OCI-LY7 (cell line): ENCODE measurements around the gene LILRA2. TPM values are rescaled to one million over a fixed set of nuclear protein-coding genes. Genes with fewer than 3 reads are reported as not detected.
"Not testable (repeated sequence)": the region's sequence is repeated elsewhere in the genome, so short reads cannot be mapped to it uniquely, and the experiment has no call there.

Source experiments
- BruUV-seq: library from RNA; stranded (reverse); fragments of 400-500 nt; replicated peaks from 2 replicates; lab custom pipeline; 2021; lab: Mats Ljungman, UMichigan
- CTCF ChIA-PET: fragments of 300-600 bp; sonication (Branson Sonifier 250); formaldehyde crosslinking; loops from one replicate; lab custom pipeline; 2022; ENCODE audit warnings: antibody characterized with exemption; ENCODE audit not compliant: unreplicated experiment; lab: Charles Lee
- POLR2A ChIA-PET: fragments of 300-600 bp; sonication (Branson Sonifier 250); formaldehyde crosslinking; loops from one replicate; lab custom pipeline; 2022; ENCODE audit warnings: antibody characterized with exemption; lab: Charles Lee
- DNase-seq: peaks from one replicate; pipeline ENCODE4 v3.0.0-alpha.2; 2015; ENCODE audit warnings: low spot score
- H2AFZ ChIP-seq: fragments of 200-600 bp; sonication (generic), shearing (Covaris generic); 2 replicates; pipeline ENCODE4 v1.6.1; 2014; ENCODE audit warnings: mild to moderate bottlenecking, antibody characterized with exemption, low read length, moderate library complexity
- H3K27ac ChIP-seq: fragments of 200-600 bp; sonication (generic); 2 replicates; pipeline ENCODE4 v1.5.1; 2014; ENCODE audit warnings: mixed run types, low read depth, mild to moderate bottlenecking, moderate library complexity, low read length, inconsistent platforms; ENCODE audit not compliant: poor library complexity, severe bottlenecking
- H3K36me3 ChIP-seq: fragments of 200-600 bp; sonication (generic); 2 replicates; pipeline ENCODE4 v1.6.1; 2014; ENCODE audit warnings: mild to moderate bottlenecking, antibody characterized with exemption, low read length, moderate library complexity, mixed read lengths; ENCODE audit not compliant: insufficient read depth
- H3K4me1 ChIP-seq: fragments of 200-600 bp; sonication (generic); 2 replicates; pipeline ENCODE4 v1.5.1; 2014; ENCODE audit warnings: mild to moderate bottlenecking, low read length; ENCODE audit not compliant: insufficient read depth, poor library complexity, severe bottlenecking
- H3K4me2 ChIP-seq: fragments of 200-600 bp; sonication (generic); 2 replicates; pipeline ENCODE4 v1.6.1; 2014; ENCODE audit warnings: mild to moderate bottlenecking, low read length
- H3K4me3 ChIP-seq: fragments of 200-600 bp; sonication (generic); 2 replicates; pipeline ENCODE4 v1.5.1; 2014; ENCODE audit warnings: mild to moderate bottlenecking, low read depth, low read length; ENCODE audit not compliant: poor library complexity, severe bottlenecking
- H3K79me2 ChIP-seq: fragments of 200-600 bp; sonication (generic); 2 replicates; pipeline ENCODE4 v1.6.1; 2016; ENCODE audit warnings: low read depth, mild to moderate bottlenecking, low read length, moderate library complexity, mixed read lengths; ENCODE audit not compliant: insufficient read depth
- H3K9me2 ChIP-seq: fragments of 200-600 bp; sonication (generic); 2 replicates; pipeline ENCODE4 v1.6.1; 2016; ENCODE audit warnings: mild to moderate bottlenecking, low read length, mixed read lengths; ENCODE audit not compliant: insufficient read depth
- H3K9me3 ChIP-seq: fragments of 200-600 bp; sonication (generic); 2 replicates; pipeline ENCODE4 v1.6.1; 2014; ENCODE audit warnings: mild to moderate bottlenecking, mixed run types, low read length, mixed read lengths
- H4K20me1 ChIP-seq: fragments of 200-600 bp; sonication (generic); 2 replicates; pipeline ENCODE4 v1.6.1; 2014; ENCODE audit warnings: mild to moderate bottlenecking, antibody characterized with exemption, low read length, moderate library complexity, mixed read lengths; ENCODE audit not compliant: insufficient read depth
- EZH2phosphoT487 ChIP-seq: fragments of 200-600 bp; sonication (generic); IDR thresholded peaks from 2 replicates; pipeline ENCODE4 v1.6.1; 2018; ENCODE audit warnings: low read depth, borderline replicate concordance, mild to moderate bottlenecking, mixed run types, antibody characterized with exemption, low read length, moderate library complexity, mixed read lengths
- intact Hi-C: fragments of 100-400 bp; cut with micrococcal nuclease; formaldehyde crosslinking; loops from one replicate; pipeline ENCODE4 v1.10.0; 2022; ENCODE audit not compliant: unreplicated experiment
- total RNA-seq, 2 experiments: library from RNA; depleted of rRNA in 1 of 2; stranded (reverse); fragments of >200 nt in 1 of 2; shearing (Covaris generic) in 1 of 2; gene quantifications; 2 replicates each; pipeline ENCODE4 v1.2.3, GENCODE V29; 2014 to 2022
- TF ChIP-seq, protein P1 (sequence below): fragments of 200-600 bp; sonication (generic); conservative IDR thresholded peaks from 2 replicates; pipeline ENCODE4 v1.5.1; 2014; ENCODE audit warnings: mild to moderate bottlenecking, antibody characterized with exemption, low read length, moderate library complexity, mixed read lengths

LILRA2 gene
- total RNA-seq, 2 experiments from 2014 or later = 0.38 to 5.5 TPM

DNA sequence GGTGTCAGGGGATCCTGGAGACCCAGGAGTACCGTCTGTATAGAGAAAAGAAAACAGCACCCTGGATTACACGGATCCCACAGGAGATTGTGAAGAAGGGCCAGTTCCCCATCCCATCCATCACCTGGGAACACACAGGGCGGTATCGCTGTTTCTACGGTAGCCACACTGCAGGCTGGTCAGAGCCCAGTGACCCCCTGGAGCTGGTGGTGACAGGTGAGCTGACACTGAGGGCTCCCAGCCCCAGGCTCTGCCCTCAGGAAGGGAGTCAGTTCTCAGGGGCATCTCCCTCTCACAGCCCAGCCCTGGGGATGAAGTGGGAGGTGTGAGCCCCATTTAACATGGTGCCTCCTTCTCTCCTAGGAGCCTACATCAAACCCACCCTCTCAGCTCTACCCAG is 21.1 kb downstream of the LILRA2 start:
- DNase-seq = no peak
- TF ChIP-seq EZH2phosphoT487 = no peak
- TF ChIP-seq, protein P1, sequence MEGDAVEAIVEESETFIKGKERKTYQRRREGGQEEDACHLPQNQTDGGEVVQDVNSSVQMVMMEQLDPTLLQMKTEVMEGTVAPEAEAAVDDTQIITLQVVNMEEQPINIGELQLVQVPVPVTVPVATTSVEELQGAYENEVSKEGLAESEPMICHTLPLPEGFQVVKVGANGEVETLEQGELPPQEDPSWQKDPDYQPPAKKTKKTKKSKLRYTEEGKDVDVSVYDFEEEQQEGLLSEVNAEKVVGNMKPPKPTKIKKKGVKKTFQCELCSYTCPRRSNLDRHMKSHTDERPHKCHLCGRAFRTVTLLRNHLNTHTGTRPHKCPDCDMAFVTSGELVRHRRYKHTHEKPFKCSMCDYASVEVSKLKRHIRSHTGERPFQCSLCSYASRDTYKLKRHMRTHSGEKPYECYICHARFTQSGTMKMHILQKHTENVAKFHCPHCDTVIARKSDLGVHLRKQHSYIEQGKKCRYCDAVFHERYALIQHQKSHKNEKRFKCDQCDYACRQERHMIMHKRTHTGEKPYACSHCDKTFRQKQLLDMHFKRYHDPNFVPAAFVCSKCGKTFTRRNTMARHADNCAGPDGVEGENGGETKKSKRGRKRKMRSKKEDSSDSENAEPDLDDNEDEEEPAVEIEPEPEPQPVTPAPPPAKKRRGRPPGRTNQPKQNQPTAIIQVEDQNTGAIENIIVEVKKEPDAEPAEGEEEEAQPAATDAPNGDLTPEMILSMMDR = no peak
- no peaks in the 10 kb centered on the region for H3K36me3 ChIP-seq
- POLR2A ChIA-PET = no interaction called here
- no TSS peak for BruUV-seq
- H3K79me2 ChIP-seq = no peaks in the 10 kb centered on the region
- CTCF ChIA-PET = no interaction called here
- H3K9me3 ChIP-seq = no peaks in the 10 kb centered on the region
- H3K4me1 ChIP-seq = no peaks in the 10 kb centered on the region
- H3K9me2 ChIP-seq = no peaks in the 10 kb centered on the region
- no peak overlapping the region for H3K4me2 ChIP-seq
- intact Hi-C loops = no loop called here
- H3K4me3 ChIP-seq = no peak overlapping the region
- no peaks in the 10 kb centered on the region for H4K20me1 ChIP-seq
- H3K27ac ChIP-seq = no peak overlapping the region
- H2AFZ ChIP-seq = no peak overlapping the region

DNA sequence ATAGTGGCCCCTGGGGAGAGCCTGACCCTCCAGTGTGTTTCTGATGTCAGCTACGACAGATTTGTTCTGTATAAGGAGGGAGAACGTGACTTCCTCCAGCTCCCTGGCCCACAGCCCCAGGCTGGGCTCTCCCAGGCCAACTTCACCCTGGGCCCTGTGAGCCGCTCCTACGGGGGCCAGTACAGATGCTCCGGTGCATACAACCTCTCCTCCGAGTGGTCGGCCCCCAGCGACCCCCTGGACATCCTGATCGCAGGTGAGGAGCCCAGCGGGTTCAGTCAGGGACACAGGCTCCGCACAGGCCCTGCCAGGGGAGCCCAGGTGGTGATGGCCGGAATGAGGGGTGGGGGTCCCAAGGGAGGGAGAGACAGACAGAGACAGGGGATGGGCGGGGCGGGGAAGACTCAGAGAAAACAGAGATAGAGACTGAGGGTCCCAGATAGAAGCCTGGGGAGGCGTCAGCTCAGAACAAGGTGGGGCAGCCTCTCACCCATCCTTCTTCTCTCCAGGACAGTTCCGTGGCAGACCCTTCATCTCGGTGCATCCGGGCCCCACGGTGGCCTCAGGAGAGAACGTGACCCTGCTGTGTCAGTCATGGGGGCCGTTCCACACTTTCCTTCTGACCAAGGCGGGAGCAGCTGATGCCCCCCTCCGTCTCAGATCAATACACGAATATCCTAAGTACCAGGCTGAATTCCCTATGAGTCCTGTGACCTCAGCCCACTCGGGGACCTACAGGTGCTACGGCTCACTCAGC is 22.3 kb downstream of the LILRA2 start:
- H3K9me3 ChIP-seq, H3K79me2 ChIP-seq, BruUV-seq, H4K20me1 ChIP-seq, DNase-seq, intact Hi-C loops, H3K4me2 ChIP-seq, H3K4me3 ChIP-seq, H3K27ac ChIP-seq, H3K36me3 ChIP-seq, H2AFZ ChIP-seq, H3K4me1 ChIP-seq, H3K9me2 ChIP-seq, POLR2A ChIA-PET: not testable (repeated sequence)
- CTCF ChIA-PET = interaction anchor here (0.5 kb wide), 1 partner anchor 54 kb away, joined by 4 read pairs; no protein-coding TSS in a partner anchor

DNA sequence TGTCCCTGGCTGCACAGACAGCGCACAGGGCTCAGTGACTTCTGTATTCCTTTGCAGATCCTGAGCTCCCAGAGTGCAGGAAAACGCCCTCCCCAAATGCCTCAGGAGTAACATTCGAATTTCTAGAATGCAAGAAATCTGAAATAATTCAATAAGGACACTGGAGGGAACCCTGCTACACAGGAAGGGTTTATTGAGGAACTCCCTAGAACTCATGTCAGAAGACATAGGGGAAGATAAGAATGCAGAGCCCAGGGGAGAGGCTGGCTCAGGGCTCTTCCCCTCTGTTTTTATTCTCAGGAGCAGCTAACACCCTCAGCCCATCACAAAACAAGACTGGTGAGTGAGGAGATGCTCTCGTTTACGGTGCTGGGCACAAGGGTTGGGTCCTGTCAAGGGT is 26.6 kb downstream of the LILRA2 start:
- Histone ChIP-seq H4K20me1 (no peaks in the 10 kb centered on the region), H3K4me3 (no peak overlapping the region), H3K36me3 (no peaks in the 10 kb centered on the region), H3K4me2 (no peak overlapping the region), H3K9me2 (no peaks in the 10 kb centered on the region), H2AFZ (no peak overlapping the region), H3K27ac (no peak overlapping the region), H3K4me1 (no peaks in the 10 kb centered on the region), H3K79me2 (no peaks in the 10 kb centered on the region), H3K9me3 (peaks cover 3% of the 10 kb centered on the region; the same call in 1 of the 2 replicates)
- CTCF ChIA-PET = no interaction called here
- BruUV-seq = no TSS peak
- no peak for DNase-seq
- intact Hi-C loops = no loop called here
- TF ChIP-seq, protein P1 = no peak
- no peak for TF ChIP-seq EZH2phosphoT487
- POLR2A ChIA-PET = no interaction called here
